Memory B cell (primary cell): ENCODE data around the gene NRDE2.

Experiments used
- ATAC-seq: fragments of 150-1000 bp; cut with Tn5 transposase; 2 replicates; pipeline ENCODE4 v1.10.0; 2021; ENCODE audit warnings: low read depth, mild to moderate bottlenecking, moderate library complexity
- DNase-seq, 2 donors: peaks; one replicate each; pipeline ENCODE4 v3.0.0; 2022; ENCODE audit warnings: low spot score in 2 of 2
- H3K27ac Mint-ChIP-seq: one replicate; pipeline ENCODE4 v1.8.0; 2022; ENCODE audit warnings: mild to moderate bottlenecking, moderate library complexity, mixed read lengths
- H3K27me3 Mint-ChIP-seq: one replicate; pipeline ENCODE4 v1.8.0; 2022; ENCODE audit warnings: mixed read lengths
- H3K36me3 Mint-ChIP-seq: one replicate; pipeline ENCODE4 v1.8.0; 2022; ENCODE audit warnings: mild to moderate bottlenecking, mixed read lengths
- H3K4me1 Mint-ChIP-seq: one replicate; pipeline ENCODE4 v1.8.0; 2022; ENCODE audit warnings: mixed read lengths
- H3K4me3 Mint-ChIP-seq: one replicate; pipeline ENCODE4 v1.8.0; 2022; ENCODE audit warnings: mild to moderate bottlenecking, moderate library complexity, mixed read lengths
- H3K9me3 Mint-ChIP-seq: one replicate; pipeline ENCODE4 v1.8.0; 2022; ENCODE audit warnings: mixed read lengths

NRDE2 gene

DNA sequence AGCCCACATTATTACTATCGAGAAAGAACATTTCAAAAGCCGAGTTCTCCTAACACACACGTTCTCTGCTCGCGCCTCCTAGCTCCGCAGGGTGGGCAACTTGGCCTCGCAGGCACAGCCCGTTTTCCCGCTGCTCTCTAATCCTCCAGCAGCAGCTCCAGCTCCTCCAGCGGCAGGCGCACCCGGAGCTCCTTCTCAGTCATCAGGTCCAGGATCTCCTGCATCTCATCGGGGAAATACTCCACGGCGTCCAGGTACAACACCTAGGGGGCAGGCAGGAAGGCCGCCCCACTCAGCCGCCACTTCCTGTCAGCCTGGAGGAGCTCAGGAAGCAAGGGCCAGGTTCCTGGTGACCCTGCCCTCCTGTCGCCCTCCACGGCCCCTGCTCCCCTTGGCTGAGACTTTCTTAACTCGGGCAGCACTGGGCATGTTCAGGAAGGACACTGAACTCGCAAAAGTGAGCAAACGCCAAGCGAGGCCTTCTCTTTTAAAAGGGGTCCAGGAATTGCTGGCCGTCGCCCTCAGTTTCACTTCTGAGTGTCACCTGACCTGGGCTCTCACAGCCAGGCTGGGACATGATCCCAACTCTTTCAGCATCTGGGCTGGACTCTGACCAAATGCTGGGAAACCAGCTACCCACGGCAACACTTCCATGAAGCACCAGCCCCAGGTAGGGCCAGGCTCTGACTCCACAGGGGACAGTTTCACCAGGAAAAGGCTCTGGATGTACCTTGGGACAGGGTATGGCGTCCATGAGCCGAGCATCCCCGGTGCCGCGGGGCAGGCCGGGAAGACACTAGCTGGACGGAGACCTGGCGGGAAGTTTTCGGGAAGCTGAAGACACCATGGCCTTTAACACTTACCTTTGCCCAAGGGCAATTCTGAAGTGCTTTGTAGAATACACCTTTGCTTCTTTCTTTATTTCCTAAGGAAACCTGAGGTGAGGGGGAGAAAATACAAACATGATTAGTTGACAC lies 53.3 kb downstream of the NRDE2 start:
- ATAC-seq = no peak
- H3K36me3 Mint-ChIP-seq = peaks cover 19% of the 10 kb centered on the region

GRCh38 chr14:90277581-90278198 lies 54.1 kb downstream of the NRDE2 start:
- Mint-ChIP-seq H3K9me3 (no peaks in the 10 kb centered on the region), H3K27me3 (no peaks in the 10 kb centered on the region), H3K4me3 (no peak overlapping the region), H3K4me1 (no peaks in the 10 kb centered on the region), H3K36me3 (peaks cover 20% of the 10 kb centered on the region), H3K27ac (no peak overlapping the region)
- no peak for ATAC-seq
- DNase-seq = no peak

More for the DNA sequence above, 53.3 kb downstream of the NRDE2 start:
- DNase-seq = no peak
- H3K4me3 Mint-ChIP-seq = no peak overlapping the region
- no peaks in the 10 kb centered on the region for H3K27me3 Mint-ChIP-seq
- H3K9me3 Mint-ChIP-seq = no peaks in the 10 kb centered on the region
- H3K27ac Mint-ChIP-seq = no peak overlapping the region
- H3K4me1 Mint-ChIP-seq = no peaks in the 10 kb centered on the region

- Mint-ChIP-seq H3K36me3 (peaks cover 17% of the 10 kb centered on the region), H3K27me3 (no peaks in the 10 kb centered on the region), H3K27ac (peak overlapping the region; percentile 24), H3K4me3 (no peak overlapping the region), H3K9me3 (no peaks in the 10 kb centered on the region), H3K4me1 (no peaks in the 10 kb centered on the region)
- ATAC-seq (no peak), DNase-seq (no peak)
Observed at GRCh38 chr14:90276646-90277367, 54.9 kb downstream of the NRDE2 start.

DNA sequence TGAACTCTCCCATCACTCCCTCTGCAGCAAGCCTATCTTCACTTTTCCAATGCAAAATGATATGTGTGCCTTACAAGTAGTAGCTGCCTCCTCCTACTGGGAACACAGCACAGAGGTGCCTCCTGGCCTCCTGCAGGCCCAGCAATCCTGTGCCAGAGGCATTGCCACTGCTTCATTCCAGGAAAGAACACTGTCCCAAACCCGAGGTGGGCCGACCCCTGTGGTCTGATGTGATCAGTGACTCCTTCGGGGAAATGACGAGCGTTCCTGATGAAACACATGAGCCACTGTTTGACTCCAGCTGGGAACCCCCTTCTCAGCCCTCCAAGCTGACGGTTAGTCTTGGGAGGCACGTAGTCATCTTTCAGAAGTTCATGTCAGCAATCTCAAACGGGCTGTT lies 55.9 kb downstream of the NRDE2 start:
- Mint-ChIP-seq H3K36me3 (peaks cover 21% of the 10 kb centered on the region), H3K4me3 (no peak overlapping the region), H3K9me3 (no peaks in the 10 kb centered on the region), H3K27me3 (no peaks in the 10 kb centered on the region), H3K4me1 (no peaks in the 10 kb centered on the region), H3K27ac (no peak overlapping the region)
- ATAC-seq (no peak), DNase-seq (no peak)

- ATAC-seq = no peak
- Mint-ChIP-seq H3K9me3 (no peaks in the 10 kb centered on the region), H3K27ac (no peak overlapping the region), H3K36me3 (peaks cover 21% of the 10 kb centered on the region), H3K4me1 (no peaks in the 10 kb centered on the region), H3K27me3 (no peaks in the 10 kb centered on the region), H3K4me3 (no peak overlapping the region)
- DNase-seq = no peak
Observed at GRCh38 chr14:90275458-90275814, 56.3 kb downstream of the NRDE2 start.

DNA sequence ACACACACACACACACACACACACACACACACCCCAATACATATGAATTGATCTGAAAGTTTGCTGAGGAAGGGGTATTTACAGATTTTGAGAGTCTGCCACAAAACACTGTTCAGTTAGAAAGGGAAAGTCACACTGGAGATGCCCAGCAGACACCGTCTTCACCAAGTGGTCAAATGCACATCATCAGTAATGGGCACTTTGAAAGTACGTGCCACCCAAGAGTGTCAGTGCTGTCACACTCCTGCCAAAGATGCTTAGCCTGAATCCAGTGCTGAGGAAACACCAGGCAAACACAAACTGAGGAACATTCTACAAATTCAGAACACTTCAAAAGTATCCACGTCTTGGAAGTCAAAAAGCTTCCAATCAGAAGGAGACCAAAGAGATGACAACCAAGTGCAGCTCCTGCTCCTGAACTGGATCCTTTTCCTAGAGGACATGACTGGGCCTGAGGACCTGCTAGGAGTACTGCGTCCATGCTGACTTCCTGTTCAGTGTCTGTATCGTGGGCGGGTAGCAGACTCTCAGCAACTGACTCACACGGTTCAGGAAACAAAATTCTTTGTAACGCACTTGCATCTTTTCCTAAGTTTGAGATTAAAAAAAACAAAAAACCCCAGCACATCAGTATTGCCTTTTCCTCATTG lies 56.8 kb downstream of the NRDE2 start:
- Mint-ChIP-seq H3K27ac (no peak overlapping the region), H3K36me3 (peaks cover 26% of the 10 kb centered on the region), H3K4me1 (no peaks in the 10 kb centered on the region), H3K4me3 (no peak overlapping the region), H3K9me3 (no peaks in the 10 kb centered on the region), H3K27me3 (no peaks in the 10 kb centered on the region)
- DNase-seq (no peak), ATAC-seq (no peak)

GRCh38 chr14:90274019-90274418 lies 57.7 kb downstream of the NRDE2 start:
- DNase-seq = no peak
- Mint-ChIP-seq H3K27ac (peak overlapping the region; percentile 73), H3K4me1 (no peaks in the 10 kb centered on the region), H3K4me3 (no peak overlapping the region), H3K27me3 (no peaks in the 10 kb centered on the region), H3K9me3 (no peaks in the 10 kb centered on the region), H3K36me3 (peaks cover 33% of the 10 kb centered on the region)
- no peak for ATAC-seq

- no peak for ATAC-seq
- peak overlapping the region; percentile 73 for H3K27ac Mint-ChIP-seq
- DNase-seq = no peak
- H3K27me3 Mint-ChIP-seq = no peaks in the 10 kb centered on the region
- H3K4me3 Mint-ChIP-seq = no peak overlapping the region
- H3K4me1 Mint-ChIP-seq = no peaks in the 10 kb centered on the region
- no peaks in the 10 kb centered on the region for H3K9me3 Mint-ChIP-seq
- H3K36me3 Mint-ChIP-seq = peaks cover 36% of the 10 kb centered on the region
Observed at GRCh38 chr14:90273532-90273931, 58.2 kb downstream of the NRDE2 start.

- DNase-seq (no peak), ATAC-seq (no peak)
- Mint-ChIP-seq H3K4me3 (no peak overlapping the region), H3K27ac (no peak overlapping the region), H3K27me3 (no peaks in the 10 kb centered on the region), H3K9me3 (no peaks in the 10 kb centered on the region), H3K4me1 (no peaks in the 10 kb centered on the region), H3K36me3 (peaks cover 36% of the 10 kb centered on the region)
Observed at GRCh38 chr14:90272523-90272922, 59.2 kb downstream of the NRDE2 start.

DNA sequence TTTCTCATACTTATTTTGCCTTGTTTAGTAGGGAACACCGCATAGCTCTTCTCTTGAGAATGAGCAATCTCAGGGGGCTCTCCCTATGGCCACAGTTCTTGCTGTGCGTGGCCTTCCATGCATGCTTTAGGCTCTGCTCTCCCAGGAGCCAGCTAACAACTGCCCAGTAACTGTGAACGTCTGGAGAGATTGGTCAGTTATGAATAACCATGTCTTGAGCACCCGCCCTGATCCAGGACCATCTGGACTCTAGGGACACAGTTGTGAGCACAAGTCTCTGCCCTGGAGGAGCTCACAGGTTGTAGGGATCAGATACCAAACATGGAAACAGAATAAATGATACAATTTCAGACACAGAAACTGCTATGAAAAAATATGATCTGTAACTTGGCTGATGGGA lies 63.3 kb downstream of the NRDE2 start:
- Mint-ChIP-seq H3K4me1 (peaks cover 2% of the 10 kb centered on the region), H3K27me3 (no peaks in the 10 kb centered on the region), H3K36me3 (peaks cover 45% of the 10 kb centered on the region), H3K27ac (peak overlapping the region; percentile 11), H3K4me3 (no peak overlapping the region), H3K9me3 (no peaks in the 10 kb centered on the region)
- no peak for ATAC-seq
- DNase-seq = no peak

- Mint-ChIP-seq H3K4me1 (peaks cover 2% of the 10 kb centered on the region), H3K27ac (no peak overlapping the region), H3K4me3 (no peak overlapping the region), H3K36me3 (peaks cover 43% of the 10 kb centered on the region), H3K9me3 (no peaks in the 10 kb centered on the region), H3K27me3 (no peaks in the 10 kb centered on the region)
- no peak for DNase-seq
- ATAC-seq = no peak
Observed at GRCh38 chr14:90266441-90267154, 65.1 kb downstream of the NRDE2 start.

GRCh38 chr14:90263748-90264449 lies 67.8 kb downstream of the NRDE2 start:
- no peak for DNase-seq
- no peak overlapping the region for H3K4me3 Mint-ChIP-seq
- peak overlapping the region; percentile 53 for H3K27ac Mint-ChIP-seq
- H3K9me3 Mint-ChIP-seq = peaks cover 3% of the 10 kb centered on the region
- peaks cover 2% of the 10 kb centered on the region for H3K4me1 Mint-ChIP-seq
- H3K27me3 Mint-ChIP-seq = no peaks in the 10 kb centered on the region
- ATAC-seq = no peak
- peaks cover 33% of the 10 kb centered on the region for H3K36me3 Mint-ChIP-seq
